H4 (cell line): Measurements from ENCODE around the gene RGR. TPM values are rescaled to one million over a fixed set of nuclear protein-coding genes. Genes with fewer than 3 reads are reported as not detected.
A peak's percentile ranks its signal among the peaks of the same experiment; 100 is the strongest.

Source experiments
- DNase-seq: peaks from one replicate; pipeline ENCODE4 v3.0.0-alpha.2; 2015; ENCODE audit warnings: low spot score
- total RNA-seq: library from RNA; depleted of rRNA; stranded (reverse); fragments of >200 nt; shearing (Covaris generic); gene quantifications from 2 replicates; pipeline ENCODE4 v1.2.3, GENCODE V29; 2014; rRNA removed

Gene RGR
- total RNA-seq, 1 experiment from 2014 or later = not detected

DNA sequence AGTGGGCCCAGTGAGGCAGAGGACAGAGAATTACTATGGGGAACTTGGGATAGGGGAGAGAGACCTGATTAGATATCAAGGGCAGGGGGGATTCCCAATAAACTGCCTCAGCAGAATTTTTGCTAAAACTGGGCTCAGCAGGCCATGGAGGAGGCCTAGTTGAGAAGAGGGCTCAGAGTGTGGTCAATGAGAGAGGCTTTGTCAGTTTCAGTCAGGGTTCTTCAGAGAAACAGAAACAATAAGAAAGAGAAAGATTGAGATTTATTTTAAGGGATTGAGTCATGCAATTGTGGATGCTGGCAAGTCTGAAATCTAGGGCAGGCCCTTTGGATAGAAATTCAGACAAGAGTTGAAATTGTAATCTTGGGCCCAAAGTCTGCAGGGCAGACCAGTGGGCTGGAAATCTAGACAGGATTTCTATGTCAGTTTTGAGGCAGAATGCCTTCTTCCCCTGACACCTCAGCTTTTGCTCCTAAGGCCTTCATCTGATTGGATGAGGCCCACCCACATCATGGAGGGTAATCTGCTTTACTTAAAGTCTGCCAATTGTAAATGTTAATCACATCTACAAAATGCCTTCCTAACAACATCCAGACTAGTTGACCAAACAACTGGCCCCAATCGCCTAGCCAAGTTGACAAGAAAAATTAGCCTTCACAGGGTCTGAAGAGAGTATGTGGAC, 50.1 kb downstream of the RGR start:
- DNase-seq = no peak

DNA sequence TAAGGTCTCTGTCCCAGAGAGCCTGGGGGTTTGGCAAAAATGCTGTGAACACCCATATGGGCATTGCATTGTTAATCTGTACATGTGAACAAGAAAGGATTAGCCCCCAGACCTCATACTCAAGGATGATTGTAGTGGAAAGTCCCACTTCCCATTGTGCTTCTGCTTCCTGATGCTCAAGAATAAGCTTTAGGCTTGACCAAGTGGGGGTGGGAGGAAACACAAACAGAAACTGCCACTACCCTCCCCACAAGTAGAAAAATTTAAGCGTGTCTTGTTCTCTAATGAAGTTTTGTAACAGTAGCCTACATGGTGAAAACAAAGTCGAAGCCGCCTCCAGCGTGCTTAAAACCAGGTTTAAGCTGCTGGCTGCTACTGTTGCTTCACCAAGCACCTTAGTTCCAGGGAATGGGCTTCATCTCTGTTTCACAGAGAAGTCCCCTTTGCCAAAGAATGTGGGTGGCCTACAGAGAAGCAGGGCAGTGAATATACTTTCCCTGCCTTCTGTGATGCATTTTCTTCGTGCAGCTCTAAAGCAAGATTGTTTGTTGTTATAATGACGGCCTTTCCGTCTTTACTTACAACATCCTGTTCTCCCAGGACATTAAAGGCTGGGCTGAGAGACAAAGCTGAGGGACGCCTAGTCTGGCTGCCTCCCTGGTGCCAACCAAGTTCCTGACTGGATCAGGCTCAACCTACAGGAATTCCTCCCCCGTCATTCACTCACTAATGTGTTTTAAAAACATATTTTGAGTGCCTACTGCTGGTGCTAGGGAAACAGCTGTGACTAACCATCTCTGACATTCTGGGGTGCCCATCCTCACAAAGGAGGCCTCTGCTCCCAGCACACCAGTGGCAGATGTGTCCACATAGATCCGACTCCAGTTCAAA, 51.5 kb downstream of the RGR start:
- peak; percentile 56 for DNase-seq

DNA sequence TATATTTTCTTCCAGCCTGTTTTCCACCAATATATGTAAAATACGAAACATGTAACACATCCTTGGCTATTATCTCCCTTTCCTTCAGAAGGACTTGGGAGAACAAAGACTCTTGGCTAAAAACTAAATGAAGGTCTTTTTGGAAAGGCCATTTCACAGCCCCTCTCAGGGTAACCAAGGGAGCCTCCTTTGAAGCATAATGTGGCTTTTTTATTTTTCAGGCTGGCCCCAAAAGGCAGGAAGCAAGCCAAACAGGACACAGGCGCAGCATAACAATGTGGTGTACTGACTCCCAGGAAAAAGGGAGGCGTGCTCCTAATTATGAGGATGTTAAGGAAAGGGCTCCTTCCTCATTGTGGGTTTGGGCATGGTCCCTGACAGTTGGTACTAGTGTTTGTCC, 53.2 kb downstream of the RGR start:
- no peak for DNase-seq

DNA sequence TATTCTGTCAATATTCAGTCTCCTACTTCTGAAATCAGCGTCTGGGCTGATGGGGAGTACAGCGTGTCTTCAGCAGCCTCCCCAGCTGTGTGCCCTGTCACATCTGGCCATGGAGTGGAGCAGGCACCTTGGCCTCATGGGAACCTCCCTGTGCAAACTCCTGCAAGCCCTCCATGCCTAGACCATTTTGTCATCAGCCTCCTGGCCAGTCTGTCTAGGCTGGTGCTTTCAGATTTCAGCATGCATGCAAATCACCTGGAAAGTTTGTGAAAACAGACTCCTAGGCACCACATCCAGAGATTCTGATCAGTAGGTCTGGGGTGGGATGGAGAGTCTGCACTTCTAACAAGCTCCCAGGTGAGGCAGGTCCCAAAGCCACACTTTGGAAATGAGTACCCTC, 57.4 kb downstream of the RGR start:
- no peak for DNase-seq

DNA sequence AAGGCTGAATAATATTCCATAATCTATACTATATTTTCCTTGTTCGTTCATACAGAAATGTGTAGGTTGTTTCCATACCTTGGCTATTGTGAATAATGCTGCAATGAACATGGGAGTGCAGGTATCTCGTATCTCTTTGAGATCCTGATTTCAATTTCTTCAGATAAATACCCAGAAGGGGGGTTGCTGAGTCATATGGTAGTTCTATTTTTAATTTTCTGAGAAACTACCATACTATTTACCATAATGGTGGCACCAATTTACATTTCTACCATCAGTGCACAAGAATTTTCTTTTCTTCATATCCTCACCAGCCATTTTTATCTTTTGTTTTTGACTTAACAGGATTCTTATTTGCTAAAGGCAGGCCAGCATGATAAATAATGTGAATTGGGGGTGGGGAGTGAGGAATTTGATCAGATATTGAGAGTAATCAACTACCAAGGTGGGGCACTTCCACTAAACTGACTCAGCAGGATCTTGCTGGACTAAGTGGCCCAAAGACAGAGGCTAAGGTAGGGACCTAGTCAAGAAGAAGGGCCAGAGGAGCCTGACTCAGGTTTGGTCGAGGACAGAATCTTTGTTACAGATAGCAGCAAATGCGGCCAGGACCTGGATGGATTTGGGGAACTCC, 62.0 kb downstream of the RGR start:
- no peak for DNase-seq

GRCh38 chr10:84308021-84308420, 63.2 kb downstream of the RGR start:
- no peak for DNase-seq

DNA sequence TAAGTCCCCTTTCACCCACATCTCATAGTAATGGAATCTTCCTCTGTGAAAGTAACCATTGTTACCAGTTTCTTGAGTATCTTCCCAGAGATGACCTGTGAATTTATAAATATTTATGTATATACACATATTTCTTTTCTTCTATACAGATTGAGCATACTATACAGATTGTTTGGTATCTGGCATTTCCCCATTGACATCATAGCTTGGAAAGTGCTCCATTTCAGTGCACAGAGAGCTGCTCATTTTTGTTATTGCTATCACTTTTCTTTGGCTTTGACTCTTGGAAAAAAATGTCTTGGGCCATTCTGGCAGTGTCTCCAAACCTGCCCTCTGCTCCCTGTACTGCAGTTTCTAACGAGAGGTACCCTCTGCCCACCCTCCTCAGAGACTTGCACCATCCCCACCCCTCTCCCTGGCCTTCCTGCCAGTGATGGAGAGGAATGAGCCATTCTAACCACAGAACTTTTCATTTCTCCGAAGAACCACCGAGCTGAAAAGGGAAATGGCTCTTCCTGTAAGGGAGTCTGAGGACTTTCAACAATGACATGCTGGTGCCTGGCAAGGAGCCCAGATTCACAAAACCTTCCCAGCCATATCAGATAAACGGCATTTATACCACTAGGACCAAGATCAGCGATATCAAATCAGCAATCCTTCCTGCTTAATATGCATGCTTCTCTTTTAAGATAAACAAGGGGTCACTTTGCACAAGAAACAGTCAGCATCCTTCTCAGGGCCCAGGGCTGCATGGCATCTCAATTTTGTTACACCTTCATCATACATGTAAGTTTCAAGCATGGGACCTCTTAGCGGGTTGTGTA, 63.8 kb downstream of the RGR start:
- peak; percentile 73 for DNase-seq

Other genes with a start within 250 kb of the RGR start
- 260 TPM in 2 replicates for gene GHITM, start 105.5 kb upstream of the RGR start, total RNA-seq
- not detected in 2 replicates for gene GPR15LG, start 71.3 kb upstream of the RGR start, total RNA-seq
- gene CDHR1, start 50.5 kb upstream of the RGR start, total RNA-seq = 0.29 and 0.37 TPM in 2 replicates
- not detected in 2 replicates for gene LRIT2, start 19.5 kb upstream of the RGR start, total RNA-seq
- gene LRIT1, start 3.5 kb upstream of the RGR start, total RNA-seq = not detected in 2 replicates
- gene CCSER2, start 83.5 kb downstream of the RGR start, total RNA-seq = 8.2 and 16.1 TPM in 2 replicates